Measurements from ENCODE around the gene SCN2A. TPM values are rescaled to one million over a fixed set of nuclear protein-coding genes. Genes with fewer than 3 reads are reported as not detected.

SCN2A gene
- total RNA-seq, 1 experiment from 2014 or later: not detected

- intact Hi-C loops (cut with micrococcal nuclease; ENCODE audit: unreplicated experiment): loop anchor here (5.0 kb wide), 2 partner anchors 290 to 315 kb away; no protein-coding TSS in a partner anchor
- H3K4me3 Mint-ChIP-seq (ENCODE audit: unreplicated experiment): no peak overlapping the region
- no peak overlapping the region for H3K4me3 ChIP-seq (ENCODE audit: low read depth, low read length)
- no peaks in the 10 kb centered on the region for H3K9me3 Mint-ChIP-seq (ENCODE audit: unreplicated experiment)
- H3K27ac Mint-ChIP-seq (ENCODE audit: unreplicated experiment): no peak overlapping the region
- H3K27me3 Mint-ChIP-seq (ENCODE audit: insufficient read depth, unreplicated experiment): no peaks in the 10 kb centered on the region
- TF ChIP-seq, protein P1, sequence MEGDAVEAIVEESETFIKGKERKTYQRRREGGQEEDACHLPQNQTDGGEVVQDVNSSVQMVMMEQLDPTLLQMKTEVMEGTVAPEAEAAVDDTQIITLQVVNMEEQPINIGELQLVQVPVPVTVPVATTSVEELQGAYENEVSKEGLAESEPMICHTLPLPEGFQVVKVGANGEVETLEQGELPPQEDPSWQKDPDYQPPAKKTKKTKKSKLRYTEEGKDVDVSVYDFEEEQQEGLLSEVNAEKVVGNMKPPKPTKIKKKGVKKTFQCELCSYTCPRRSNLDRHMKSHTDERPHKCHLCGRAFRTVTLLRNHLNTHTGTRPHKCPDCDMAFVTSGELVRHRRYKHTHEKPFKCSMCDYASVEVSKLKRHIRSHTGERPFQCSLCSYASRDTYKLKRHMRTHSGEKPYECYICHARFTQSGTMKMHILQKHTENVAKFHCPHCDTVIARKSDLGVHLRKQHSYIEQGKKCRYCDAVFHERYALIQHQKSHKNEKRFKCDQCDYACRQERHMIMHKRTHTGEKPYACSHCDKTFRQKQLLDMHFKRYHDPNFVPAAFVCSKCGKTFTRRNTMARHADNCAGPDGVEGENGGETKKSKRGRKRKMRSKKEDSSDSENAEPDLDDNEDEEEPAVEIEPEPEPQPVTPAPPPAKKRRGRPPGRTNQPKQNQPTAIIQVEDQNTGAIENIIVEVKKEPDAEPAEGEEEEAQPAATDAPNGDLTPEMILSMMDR (IDR thresholded peaks at IDR 0.05; ENCODE audit: insufficient read depth in 1 of 2, low read depth in 1 of 2, low read length in 1 of 2, severe bottlenecking in 1 of 2, unreplicated experiment in 1 of 2): no peak
- H3K36me3 ChIP-seq (ENCODE audit: control insufficient read depth, insufficient read depth, low read length): no peaks in the 10 kb centered on the region
- no peaks in the 10 kb centered on the region for H3K36me3 Mint-ChIP-seq (ENCODE audit: insufficient read depth, unreplicated experiment)
- no peaks in the 10 kb centered on the region for H3K9me3 ChIP-seq
- H3K27me3 ChIP-seq (replicated peaks; ENCODE audit: control insufficient read depth, insufficient read depth, low read length): no peaks in the 10 kb centered on the region
- POLR2A ChIA-PET: no interaction called here
- CTCF ChIA-PET: no interaction called here
- no peak for DNase-seq
- H3K4me1 ChIP-seq: 0 out of 2 replicates have a peak, but pooled peaks cover 4% of the 10 kb centered on the region
- BruUV-seq (replicated peaks): no TSS peak
- H3K4me1 Mint-ChIP-seq (ENCODE audit: low read depth, unreplicated experiment): peaks cover 8% of the 10 kb centered on the region
These were observed 68.1 kb downstream of the SCN2A start for GRCh38 chr2:165307317-165307716.

- intact Hi-C loops (cut with micrococcal nuclease; ENCODE audit: unreplicated experiment): no loop called here
- Mint-ChIP-seq H3K27ac (ENCODE audit: unreplicated experiment) (no peak overlapping the region), H3K27me3 (ENCODE audit: insufficient read depth, unreplicated experiment) (no peaks in the 10 kb centered on the region), H3K9me3 (ENCODE audit: unreplicated experiment) (no peaks in the 10 kb centered on the region), H3K4me3 (ENCODE audit: unreplicated experiment) (no peak overlapping the region), H3K4me1 (ENCODE audit: low read depth, unreplicated experiment) (no peaks in the 10 kb centered on the region), H3K36me3 (ENCODE audit: insufficient read depth, unreplicated experiment) (no peaks in the 10 kb centered on the region)
- BruUV-seq (replicated peaks): no TSS peak
- TF ChIP-seq, protein P1 (IDR thresholded peaks at IDR 0.05; ENCODE audit: insufficient read depth in 1 of 2, low read depth in 1 of 2, low read length in 1 of 2, severe bottlenecking in 1 of 2, unreplicated experiment in 1 of 2): no peak
- ChIA-PET CTCF (no interaction called here), POLR2A (no interaction called here)
- peaks cover 9% of the 10 kb centered on the region; the same call in 1 of the 2 replicates for H3K4me1 ChIP-seq
- H3K27me3 ChIP-seq (replicated peaks; ENCODE audit: control insufficient read depth, insufficient read depth, low read length): no peaks in the 10 kb centered on the region
- no peak for DNase-seq
- no peaks in the 10 kb centered on the region for H3K36me3 ChIP-seq (ENCODE audit: control insufficient read depth, insufficient read depth, low read length)
- no peak overlapping the region for H3K4me3 ChIP-seq (ENCODE audit: low read depth, low read length)
- no peaks in the 10 kb centered on the region for H3K9me3 ChIP-seq
These were observed 72.7 kb downstream of the SCN2A start for GRCh38 chr2:165311949-165312348.

- H3K4me3 ChIP-seq (ENCODE audit: low read depth, low read length): no peak overlapping the region
- H3K36me3 ChIP-seq (ENCODE audit: control insufficient read depth, insufficient read depth, low read length): no peaks in the 10 kb centered on the region
- H3K9me3 ChIP-seq: no peaks in the 10 kb centered on the region
- Mint-ChIP-seq H3K4me1 (ENCODE audit: low read depth, unreplicated experiment) (no peaks in the 10 kb centered on the region), H3K27ac (ENCODE audit: unreplicated experiment) (no peak overlapping the region), H3K4me3 (ENCODE audit: unreplicated experiment) (no peak overlapping the region), H3K36me3 (ENCODE audit: insufficient read depth, unreplicated experiment) (no peaks in the 10 kb centered on the region), H3K9me3 (ENCODE audit: unreplicated experiment) (no peaks in the 10 kb centered on the region), H3K27me3 (ENCODE audit: insufficient read depth, unreplicated experiment) (peaks cover 2% of the 10 kb centered on the region)
- CTCF ChIA-PET: no interaction called here
- DNase-seq: no peak
- no TSS peak for BruUV-seq (replicated peaks)
- TF ChIP-seq, protein P1 (IDR thresholded peaks at IDR 0.05; ENCODE audit: insufficient read depth in 1 of 2, low read depth in 1 of 2, low read length in 1 of 2, severe bottlenecking in 1 of 2, unreplicated experiment in 1 of 2): no peak
- POLR2A ChIA-PET: no interaction called here
- H3K4me1 ChIP-seq: peaks cover 9% of the 10 kb centered on the region; the same call in 1 of the 2 replicates
- intact Hi-C loops (cut with micrococcal nuclease; ENCODE audit: unreplicated experiment): no loop called here
- H3K27me3 ChIP-seq (replicated peaks; ENCODE audit: control insufficient read depth, insufficient read depth, low read length): no peaks in the 10 kb centered on the region
These were observed 73.8 kb downstream of the SCN2A start for GRCh38 chr2:165312999-165313398.

Measured in Caco-2 (cell line).